ENCODE data around the gene APOL2.
"Not testable (repeated sequence)": the region's sequence is repeated elsewhere in the genome, so short reads cannot be mapped to it uniquely, and the experiment has no call there.

Gene APOL2

DNA sequence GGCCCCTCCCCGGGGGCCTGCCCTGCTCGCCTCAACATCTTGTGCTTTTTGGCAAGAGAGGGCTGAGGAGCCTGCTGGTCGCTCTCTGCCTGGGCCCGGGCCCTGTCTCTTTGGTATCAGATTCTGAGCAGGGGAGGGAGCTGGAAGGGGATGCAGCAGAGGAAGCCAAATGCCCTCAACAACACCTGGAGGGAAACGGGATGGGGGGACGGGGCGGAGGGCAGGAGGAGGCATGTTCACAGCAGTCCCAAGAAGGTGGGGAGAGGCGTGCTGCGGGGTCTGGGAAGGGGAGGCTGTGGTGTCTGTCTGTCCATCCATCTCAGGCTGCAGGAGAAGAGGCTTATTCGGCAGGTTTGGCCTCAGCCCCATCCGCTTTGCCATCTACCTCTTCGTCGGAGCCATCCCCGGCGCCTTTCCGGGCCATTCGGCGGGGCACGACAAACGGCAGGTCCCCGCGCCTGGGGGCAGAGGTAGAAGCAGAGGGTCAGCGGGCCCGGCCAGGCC is 43.1 kb upstream of the APOL2 start:
- 0 out of 22 replicates have a peak overlapping the region, but pooled peaks of 1 of the 11 experiments have one; percentile 19 for H3K4me2 ChIP-seq
- H3K4me3 ChIP-seq, result no peak overlapping the region
- no peaks in the 10 kb centered on the region for H3K27me3 ChIP-seq
- 0 out of 22 replicates have a peak overlapping the region, but pooled peaks of 1 of the 11 experiments have one; percentile 17 for H3K9ac ChIP-seq
- peaks cover 22 to 98% (median 96%) of the 10 kb centered on the region in 11 experiments; a peak in 21 of 22 replicates for H4K20me1 ChIP-seq
- peaks cover 21 to 61% (median 42%) of the 10 kb centered on the region in 10 experiments for H3K4me1 ChIP-seq
- no peaks in the 10 kb centered on the region for H3K9me3 ChIP-seq (replicated peaks in 1 of 11)
- no peak overlapping the region for H3K27ac ChIP-seq
- no peak for TF ChIP-seq Cebpa-rat (IDR thresholded peaks at IDR 0.05)
- H3K36me3 ChIP-seq, result peaks cover 65 to 87% (median 81%) of the 10 kb centered on the region in 11 experiments

DNA sequence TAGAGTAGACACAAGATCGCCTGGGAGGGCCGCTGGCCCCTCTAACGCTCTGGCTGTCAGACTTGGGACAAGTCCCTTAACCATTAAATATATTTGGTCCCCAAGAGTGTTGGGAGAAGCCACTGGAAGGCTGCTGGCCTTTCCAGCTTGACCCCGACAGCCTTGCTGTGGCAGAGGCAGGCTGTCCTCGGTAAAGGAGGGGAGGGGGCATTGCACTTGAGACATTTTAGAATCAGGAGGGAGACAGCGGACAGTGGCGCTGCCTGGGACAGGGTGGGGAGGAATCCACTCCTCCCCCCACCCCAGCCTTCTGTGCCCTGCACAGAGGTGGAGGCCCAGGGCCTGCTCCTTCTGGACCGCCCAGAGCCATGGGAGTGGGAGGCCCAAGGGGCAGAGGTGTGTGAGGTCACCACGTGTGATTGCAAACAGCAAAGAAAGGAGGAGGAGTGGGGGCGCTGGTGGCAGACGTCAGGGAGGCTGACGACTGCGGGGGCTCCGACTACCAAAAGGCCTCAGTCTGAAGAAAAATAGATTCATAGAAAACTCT is 42.5 kb upstream of the APOL2 start:
- Histone ChIP-seq H3K27ac (no peak overlapping the region), H3K4me1 (peaks cover 27 to 64% (median 44%) of the 10 kb centered on the region in 10 experiments), H3K36me3 (peaks cover 60 to 82% (median 76%) of the 10 kb centered on the region in 11 experiments), H3K27me3 (no peaks in the 10 kb centered on the region), H3K4me2 (0 out of 22 replicates have a peak overlapping the region, but pooled peaks of 1 of the 11 experiments have one; percentile 19), H4K20me1 (peaks cover 19 to 98% (median 90%) of the 10 kb centered on the region in 11 experiments; a peak in 21 of 22 replicates), H3K9ac (peak overlapping the region in 2 of 11 experiments; percentile 17 to 25; a peak in 1 of 22 replicates), H3K9me3 (replicated peaks in 1 of 11) (no peaks in the 10 kb centered on the region), H3K4me3 (no peak overlapping the region)
- no peak for TF ChIP-seq Cebpa-rat (IDR thresholded peaks at IDR 0.05)

DNA sequence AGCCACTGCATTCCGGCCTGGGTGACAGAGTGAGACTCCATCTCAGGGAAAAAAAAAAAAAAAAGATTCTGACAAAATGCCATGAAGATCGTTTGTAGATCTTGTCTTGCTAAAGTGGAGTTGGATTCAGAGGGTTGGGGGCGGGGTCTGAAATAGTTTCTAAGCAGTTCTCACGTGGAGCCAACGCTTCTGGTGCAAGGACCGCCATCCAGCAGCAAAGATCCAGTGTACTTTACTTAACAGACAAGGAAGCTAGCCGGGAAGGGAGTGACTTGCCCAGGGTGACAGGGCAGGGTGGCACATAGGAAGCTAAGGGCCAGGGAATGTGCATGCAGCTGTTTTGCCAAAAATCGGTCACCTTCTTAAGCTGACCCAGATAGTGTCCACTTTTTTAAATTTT is 41.1 kb upstream of the APOL2 start:
- TF ChIP-seq Cebpa-rat (IDR thresholded peaks at IDR 0.05), result no peak
- Histone ChIP-seq H3K9ac (no peak overlapping the region), H3K27me3 (no peaks in the 10 kb centered on the region), H3K4me1 (peaks cover 32 to 72% (median 53%) of the 10 kb centered on the region in 10 experiments), H4K20me1 (peaks cover 9 to 84% (median 76%) of the 10 kb centered on the region in 11 experiments; a peak in 21 of 22 replicates), H3K4me3 (no peak overlapping the region), H3K4me2 (peak overlapping the region in 4 of 11 experiments; percentile 38 to 72 (median 42); a peak in 6 of 22 replicates), H3K36me3 (peaks cover 45 to 67% (median 61%) of the 10 kb centered on the region in 11 experiments), H3K27ac (no peak overlapping the region), H3K9me3 (replicated peaks in 1 of 11) (no peaks in the 10 kb centered on the region)

DNA sequence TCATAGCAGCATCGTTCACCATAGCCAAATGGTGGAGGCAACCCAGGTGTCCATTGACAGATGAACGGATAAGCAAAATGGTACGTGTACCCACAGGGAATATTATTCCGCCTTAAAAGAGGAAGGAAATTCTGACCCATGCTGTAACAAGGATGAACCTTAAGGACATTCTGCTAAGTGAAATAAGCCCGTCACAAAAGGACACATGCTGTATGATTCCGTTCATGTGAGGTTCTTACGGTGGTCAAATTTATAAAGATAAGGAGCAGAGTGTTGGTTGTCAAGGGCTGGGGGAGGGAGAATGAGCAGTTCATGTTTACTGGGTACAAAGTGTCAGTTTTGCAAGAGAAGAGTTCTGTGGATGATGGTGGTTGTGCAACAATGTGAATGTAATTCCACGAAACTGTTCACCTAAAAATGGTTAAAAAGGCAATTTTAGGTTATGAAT is 39.9 kb upstream of the APOL2 start:
- H3K4me2 ChIP-seq, result peak overlapping the region in 9 of 11 experiments; percentile 8 to 72 (median 37); a peak in 12 of 22 replicates
- H3K27ac ChIP-seq, result peak overlapping the region in 1 of 11 experiments; percentile 10; a peak in 1 of 22 replicates
- H4K20me1 ChIP-seq, result peaks cover 0 to 73% (median 64%) of the 10 kb centered on the region in 11 experiments; a peak in 21 of 22 replicates
- H3K9ac ChIP-seq, result no peak overlapping the region
- H3K9me3 ChIP-seq (replicated peaks in 1 of 11), result no peaks in the 10 kb centered on the region
- H3K4me1 ChIP-seq, result peaks cover 32 to 78% (median 59%) of the 10 kb centered on the region in 10 experiments
- peak in 2 of 11 experiments; percentile 34 to 42; a peak in 2 of 22 replicates for TF ChIP-seq Cebpa-rat (IDR thresholded peaks at IDR 0.05)
- H3K27me3 ChIP-seq, result no peaks in the 10 kb centered on the region
- no peak overlapping the region for H3K4me3 ChIP-seq
- H3K36me3 ChIP-seq, result peaks cover 34 to 56% (median 50%) of the 10 kb centered on the region in 11 experiments

DNA sequence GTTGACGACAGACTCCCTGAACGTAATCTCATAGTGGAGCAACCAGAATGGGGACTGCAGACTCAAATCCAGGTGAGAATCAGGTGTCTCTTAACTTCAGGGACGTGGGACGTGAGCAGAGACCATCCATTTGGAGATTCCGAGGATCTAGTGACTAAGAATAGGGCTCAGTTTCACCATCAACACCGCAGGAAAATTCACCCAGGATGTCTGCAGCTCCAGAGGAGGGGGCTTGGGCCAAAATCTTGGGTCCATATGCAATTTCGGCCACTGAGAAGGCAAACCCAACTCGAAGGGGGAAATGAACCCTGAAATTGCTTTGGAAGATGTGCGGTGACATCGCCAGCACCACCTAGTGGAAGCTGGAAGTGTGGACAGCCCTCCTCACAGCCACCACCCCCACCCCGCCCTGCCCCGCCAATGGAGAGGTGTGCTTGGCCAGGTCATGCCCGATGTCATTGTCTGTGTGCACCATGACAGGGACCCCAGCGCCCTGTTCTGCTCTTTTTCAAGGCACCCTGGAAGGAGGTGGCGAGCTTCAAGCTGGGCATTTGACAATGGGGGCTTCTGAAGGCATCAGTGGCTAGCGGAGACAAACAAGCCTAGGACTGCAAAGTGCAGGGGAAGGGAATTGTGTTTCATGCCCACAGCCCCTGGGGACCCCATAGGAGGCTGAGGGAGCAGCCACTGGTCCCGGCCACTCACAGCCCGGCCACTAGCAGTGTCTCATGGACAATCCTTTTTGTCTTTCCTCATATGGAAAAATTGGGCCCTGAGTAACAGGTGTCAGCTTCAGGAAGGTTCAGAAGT is 38.4 kb upstream of the APOL2 start:
- peak overlapping the region in 7 of 11 experiments; percentile 19 to 61 (median 54); a peak in 10 of 22 replicates for H3K27ac ChIP-seq
- peaks cover 0 to 57% (median 49%) of the 10 kb centered on the region in 11 experiments; a peak in 21 of 22 replicates for H4K20me1 ChIP-seq
- no peak overlapping the region for H3K4me3 ChIP-seq
- H3K36me3 ChIP-seq, result peaks cover 18 to 40% (median 34%) of the 10 kb centered on the region in 11 experiments
- H3K27me3 ChIP-seq, result no peaks in the 10 kb centered on the region
- H3K4me2 ChIP-seq, result peak overlapping the region; percentile 4 to 76 (median 62)
- peaks cover 32 to 81% (median 59%) of the 10 kb centered on the region in 10 experiments for H3K4me1 ChIP-seq
- peak overlapping the region in 1 of 11 experiments; percentile 48; a peak in 1 of 22 replicates for H3K9ac ChIP-seq
- H3K9me3 ChIP-seq (replicated peaks in 1 of 11), result no peaks in the 10 kb centered on the region
- no peak for TF ChIP-seq Cebpa-rat (IDR thresholded peaks at IDR 0.05)

DNA sequence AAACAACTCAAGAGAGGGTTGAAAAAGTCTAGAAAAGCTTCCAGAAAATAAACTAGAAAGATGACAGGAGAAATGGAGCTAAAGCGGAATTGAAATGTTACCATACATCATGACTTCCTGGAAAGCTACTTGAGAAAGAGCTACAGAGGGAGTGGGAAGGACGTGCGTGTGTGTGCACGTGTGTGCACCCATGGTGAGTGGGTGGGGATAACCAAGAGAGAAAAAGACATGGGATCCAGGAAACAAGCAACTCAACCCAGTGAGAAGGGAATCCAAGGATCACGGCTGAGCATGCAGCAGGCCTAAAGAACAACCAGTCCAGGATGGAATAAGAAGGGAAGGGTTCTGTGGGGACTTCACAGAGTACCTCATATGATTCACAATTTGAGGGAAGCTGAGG is 35.2 kb upstream of the APOL2 start:
- Histone ChIP-seq H3K4me1 (peaks cover 28 to 53% (median 39%) of the 10 kb centered on the region in 10 experiments), H3K27me3 (no peaks in the 10 kb centered on the region), H3K9me3 (replicated peaks in 1 of 11) (no peaks in the 10 kb centered on the region), H3K4me2 (peak overlapping the region in 7 of 11 experiments; percentile 0 to 36 (median 16); a peak in 7 of 22 replicates), H3K36me3 (peaks cover 0 to 9% (median 2%) of the 10 kb centered on the region in 11 experiments; a peak in 13 of 22 replicates), H4K20me1 (peaks cover 0 to 26% (median 18%) of the 10 kb centered on the region in 11 experiments; a peak in 20 of 22 replicates), H3K4me3 (no peak overlapping the region), H3K27ac (peak overlapping the region in 4 of 11 experiments; percentile 2 to 26 (median 12); a peak in 2 of 22 replicates), H3K9ac (no peak overlapping the region)
- no peak for TF ChIP-seq Cebpa-rat (IDR thresholded peaks at IDR 0.05)

DNA sequence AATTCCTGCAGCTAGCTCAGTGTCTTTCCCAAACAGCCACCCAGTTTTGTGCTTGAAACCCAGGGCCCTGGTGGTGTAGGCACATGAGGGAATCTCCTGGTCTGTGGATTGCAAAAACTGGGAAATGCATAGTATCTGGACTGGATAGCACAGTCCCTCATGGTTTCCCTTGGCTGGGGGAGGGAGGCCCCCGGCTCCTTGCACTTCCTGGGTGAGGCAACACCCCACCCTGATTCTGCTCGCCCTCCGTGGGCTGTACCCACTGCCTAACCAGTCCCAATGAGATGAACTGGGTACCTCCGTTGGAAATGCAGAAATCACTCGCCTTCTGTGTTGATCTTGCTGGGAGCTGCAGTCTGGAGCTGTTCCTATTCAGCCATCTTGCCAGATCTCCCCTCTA is 32.6 kb upstream of the APOL2 start:
- not testable (repeated sequence) for H3K4me2 ChIP-seq; H3K36me3 ChIP-seq; H3K27ac ChIP-seq; H3K27me3 ChIP-seq; H4K20me1 ChIP-seq; H3K9ac ChIP-seq; H3K9me3 ChIP-seq (replicated peaks in 1 of 11); H3K4me3 ChIP-seq
- H3K4me1 ChIP-seq, result peaks cover 4 to 27% (median 16%) of the 10 kb centered on the region in 10 experiments; a peak in 19 of 20 replicates

DNA sequence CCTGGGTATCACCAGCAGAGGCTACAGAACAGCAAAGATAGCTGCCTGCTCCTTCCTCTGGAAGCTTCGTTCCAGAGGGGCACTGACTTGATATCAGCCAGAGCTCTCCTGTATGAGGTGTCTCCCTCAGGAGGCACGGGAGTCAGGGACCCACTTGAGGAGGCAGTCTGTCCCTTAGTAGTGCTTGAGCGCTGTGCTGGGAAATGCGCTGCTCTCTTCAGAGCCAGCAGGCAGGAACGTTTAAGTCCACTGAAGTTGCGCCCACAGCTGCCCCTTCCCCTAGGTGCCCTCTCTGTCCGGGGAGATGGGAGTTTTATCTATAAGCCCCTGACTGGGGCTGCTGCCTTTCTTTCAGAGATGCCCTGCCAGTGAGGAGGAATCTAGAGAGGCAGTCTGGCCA is 31.9 kb upstream of the APOL2 start:
- H3K9ac ChIP-seq; H4K20me1 ChIP-seq; H3K4me3 ChIP-seq; H3K9me3 ChIP-seq (replicated peaks in 1 of 11); H3K4me2 ChIP-seq; H3K36me3 ChIP-seq; H3K27me3 ChIP-seq; H3K27ac ChIP-seq: not testable (repeated sequence)
- peaks cover 0 to 20% (median 9%) of the 10 kb centered on the region in 10 experiments; a peak in 18 of 20 replicates for H3K4me1 ChIP-seq
